HEK293 (cell line): ENCODE data around the gene GDPD5.

ENCODE experiments used
- HOXA7 ChIP-seq: sonication (generic); formaldehyde crosslinking; IDR thresholded peaks from 2 replicates; pipeline ENCODE4 v1.8.1; 2022; ENCODE audit warnings: missing genetic modification reagents, borderline replicate concordance
- KLF1 ChIP-seq: fragments of 450-650 bp; formaldehyde crosslinking; IDR thresholded peaks from 2 replicates; pipeline ENCODE4 v1.5.1; 2016; ENCODE audit warnings: missing biosample characterization, missing genetic modification characterization
- KLF8 ChIP-seq: fragments of 450-650 bp; formaldehyde crosslinking; IDR thresholded peaks from 2 replicates; pipeline ENCODE4 v1.5.1; 2016; ENCODE audit warnings: missing biosample characterization, missing genetic modification characterization
- ZBTB1 ChIP-seq: fragments of 450-650 bp; formaldehyde crosslinking; IDR thresholded peaks from 2 replicates; pipeline ENCODE4 v1.5.1; 2016; ENCODE audit warnings: missing biosample characterization, missing genetic modification characterization
- ZBTB20 ChIP-seq: fragments of 450-650 bp; formaldehyde crosslinking; IDR thresholded peaks from 2 replicates; pipeline ENCODE4 v1.5.1; 2016; ENCODE audit warnings: missing biosample characterization, missing genetic modification characterization
- ZBTB7A ChIP-seq: fragments of 450-650 bp; formaldehyde crosslinking; IDR thresholded peaks from 2 replicates; pipeline ENCODE4 v1.5.1; 2016; ENCODE audit warnings: low read depth, missing biosample characterization, missing genetic modification characterization
- ZNF239 ChIP-seq: fragments of 450-650 bp; formaldehyde crosslinking; IDR thresholded peaks from 2 replicates; pipeline ENCODE4 v1.5.1; 2016; ENCODE audit warnings: missing biosample characterization, missing genetic modification characterization
- ZNF302 ChIP-seq: fragments of 450-650 bp; formaldehyde crosslinking; IDR thresholded peaks from 2 replicates; pipeline ENCODE4 v1.5.1; 2016; ENCODE audit warnings: missing biosample characterization, missing genetic modification characterization, low read depth
- ZNF473 ChIP-seq: fragments of 450-650 bp; formaldehyde crosslinking; IDR thresholded peaks from 2 replicates; pipeline ENCODE4 v1.5.1; 2017; ENCODE audit warnings: missing biosample characterization, missing genetic modification characterization
- ZNF514 ChIP-seq: fragments of 450-650 bp; formaldehyde crosslinking; IDR thresholded peaks from 2 replicates; pipeline ENCODE4 v1.5.1; 2016; ENCODE audit warnings: missing biosample characterization, missing genetic modification characterization
- ZNF658 ChIP-seq: fragments of 450-650 bp; formaldehyde crosslinking; IDR thresholded peaks from 2 replicates; pipeline ENCODE4; 2016; ENCODE audit warnings: missing biosample characterization, missing genetic modification characterization
- ZNF776 ChIP-seq: fragments of 450-650 bp; formaldehyde crosslinking; IDR thresholded peaks from 2 replicates; pipeline ENCODE4 v1.5.0; 2017; ENCODE audit warnings: missing biosample characterization, missing genetic modification characterization, borderline replicate concordance
- TF ChIP-seq, protein P1 (sequence below): fragments of 450-650 bp; formaldehyde crosslinking; IDR thresholded peaks from 2 replicates; pipeline ENCODE4 v1.5.1; 2016; ENCODE audit warnings: missing biosample characterization, missing genetic modification characterization, low read depth
- TF ChIP-seq, protein P2 (sequence below): fragments of 450-650 bp; formaldehyde crosslinking; IDR thresholded peaks from 2 replicates; pipeline ENCODE4 v1.5.1; 2016; ENCODE audit warnings: missing biosample characterization, missing genetic modification characterization
- TF ChIP-seq, protein P3 (sequence below): fragments of 450-650 bp; formaldehyde crosslinking; IDR thresholded peaks from 2 replicates; pipeline ENCODE4 v1.5.1; 2016; ENCODE audit warnings: missing biosample characterization, missing genetic modification characterization
- TF ChIP-seq, protein P4 (sequence below): fragments of 450-650 bp; formaldehyde crosslinking; IDR thresholded peaks from 2 replicates; pipeline ENCODE4 v1.5.1; 2016; ENCODE audit warnings: missing biosample characterization, missing genetic modification characterization
- TF ChIP-seq, protein P5 (sequence below): fragments of 450-650 bp; formaldehyde crosslinking; optimal IDR thresholded peaks from 2 replicates; pipeline ENCODE3; 2016; ENCODE audit warnings: missing biosample characterization, mild to moderate bottlenecking, missing genetic modification characterization
- TF ChIP-seq, protein P6 (sequence below): fragments of 450-650 bp; formaldehyde crosslinking; conservative IDR thresholded peaks from 2 replicates; pipeline ENCODE4 v1.5.1; 2016; ENCODE audit warnings: low read depth, missing biosample characterization, missing genetic modification characterization
- TF ChIP-seq, protein P7 (sequence below): fragments of 450-650 bp; formaldehyde crosslinking; IDR thresholded peaks from 2 replicates; pipeline ENCODE4 v1.5.1; 2017; ENCODE audit warnings: missing biosample characterization, missing genetic modification characterization
- TF ChIP-seq, protein P8 (sequence below): fragments of 450-650 bp; formaldehyde crosslinking; IDR thresholded peaks from 2 replicates; pipeline ENCODE4 v1.5.0; 2017; ENCODE audit warnings: missing biosample characterization, missing genetic modification characterization, borderline replicate concordance
- TF ChIP-seq, protein P9 (sequence below): fragments of 450-650 bp; formaldehyde crosslinking; IDR thresholded peaks from 2 replicates; pipeline ENCODE4 v1.5.1; 2016; ENCODE audit warnings: missing biosample characterization, missing genetic modification characterization, borderline replicate concordance

Gene GDPD5

DNA sequence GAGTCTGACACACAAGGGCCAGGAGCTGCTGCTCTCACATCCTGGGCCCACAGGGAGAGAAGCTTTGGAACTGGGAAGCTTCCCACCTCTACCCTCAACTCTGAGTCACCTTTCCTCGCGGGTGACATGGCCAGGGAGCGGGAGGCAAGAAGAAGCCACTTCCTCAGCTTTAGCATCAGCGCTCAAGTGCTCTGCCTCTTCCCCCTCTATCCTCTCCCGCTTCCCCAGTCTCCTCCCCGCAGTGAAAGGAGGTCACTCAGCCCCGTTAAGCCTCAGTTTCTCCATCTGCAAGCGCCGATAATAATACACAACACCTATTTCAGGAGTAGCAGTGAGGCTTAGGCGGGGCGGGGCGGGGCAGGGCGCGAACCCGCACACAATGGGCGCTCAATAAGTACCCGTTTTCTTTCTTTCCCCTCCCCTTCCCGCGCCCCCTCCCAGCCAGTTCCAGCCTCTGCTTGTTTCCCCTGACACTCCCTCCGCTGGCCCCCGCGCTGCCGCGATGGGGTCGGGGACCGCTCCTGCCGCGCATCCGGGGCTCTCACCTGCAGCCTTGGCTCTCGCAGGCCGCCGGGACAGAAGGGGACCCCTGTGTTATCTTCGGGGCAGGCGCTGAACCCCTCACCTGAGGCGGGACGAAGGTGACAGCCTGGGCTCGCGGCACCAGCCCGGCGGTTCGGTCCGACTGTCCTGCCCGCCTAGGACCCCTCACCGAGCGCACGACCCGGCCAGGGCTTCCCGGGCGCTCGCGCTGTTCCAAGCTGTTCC, 892 bp downstream of the GDPD5 start (continued):
- TF ChIP-seq, protein P1, sequence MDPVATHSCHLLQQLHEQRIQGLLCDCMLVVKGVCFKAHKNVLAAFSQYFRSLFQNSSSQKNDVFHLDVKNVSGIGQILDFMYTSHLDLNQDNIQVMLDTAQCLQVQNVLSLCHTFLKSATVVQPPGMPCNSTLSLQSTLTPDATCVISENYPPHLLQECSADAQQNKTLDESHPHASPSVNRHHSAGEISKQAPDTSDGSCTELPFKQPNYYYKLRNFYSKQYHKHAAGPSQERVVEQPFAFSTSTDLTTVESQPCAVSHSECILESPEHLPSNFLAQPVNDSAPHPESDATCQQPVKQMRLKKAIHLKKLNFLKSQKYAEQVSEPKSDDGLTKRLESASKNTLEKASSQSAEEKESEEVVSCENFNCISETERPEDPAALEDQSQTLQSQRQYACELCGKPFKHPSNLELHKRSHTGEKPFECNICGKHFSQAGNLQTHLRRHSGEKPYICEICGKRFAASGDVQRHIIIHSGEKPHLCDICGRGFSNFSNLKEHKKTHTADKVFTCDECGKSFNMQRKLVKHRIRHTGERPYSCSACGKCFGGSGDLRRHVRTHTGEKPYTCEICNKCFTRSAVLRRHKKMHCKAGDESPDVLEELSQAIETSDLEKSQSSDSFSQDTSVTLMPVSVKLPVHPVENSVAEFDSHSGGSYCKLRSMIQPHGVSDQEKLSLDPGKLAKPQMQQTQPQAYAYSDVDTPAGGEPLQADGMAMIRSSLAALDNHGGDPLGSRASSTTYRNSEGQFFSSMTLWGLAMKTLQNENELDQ (tag by site-specific recombination), result no peak
- no peak for TF ChIP-seq ZBTB1 (tag by site-specific recombination)
- TF ChIP-seq ZNF658 (tag by site-specific recombination), result no peak
- TF ChIP-seq KLF8 (tag by site-specific recombination), result no peak; the same call in 1 of the 2 replicates
- TF ChIP-seq, protein P2, sequence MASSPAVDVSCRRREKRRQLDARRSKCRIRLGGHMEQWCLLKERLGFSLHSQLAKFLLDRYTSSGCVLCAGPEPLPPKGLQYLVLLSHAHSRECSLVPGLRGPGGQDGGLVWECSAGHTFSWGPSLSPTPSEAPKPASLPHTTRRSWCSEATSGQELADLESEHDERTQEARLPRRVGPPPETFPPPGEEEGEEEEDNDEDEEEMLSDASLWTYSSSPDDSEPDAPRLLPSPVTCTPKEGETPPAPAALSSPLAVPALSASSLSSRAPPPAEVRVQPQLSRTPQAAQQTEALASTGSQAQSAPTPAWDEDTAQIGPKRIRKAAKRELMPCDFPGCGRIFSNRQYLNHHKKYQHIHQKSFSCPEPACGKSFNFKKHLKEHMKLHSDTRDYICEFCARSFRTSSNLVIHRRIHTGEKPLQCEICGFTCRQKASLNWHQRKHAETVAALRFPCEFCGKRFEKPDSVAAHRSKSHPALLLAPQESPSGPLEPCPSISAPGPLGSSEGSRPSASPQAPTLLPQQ (tag by site-specific recombination), result 0 out of 2 replicates have a peak, but pooled peaks have one; percentile 20
- TF ChIP-seq, protein P3, sequence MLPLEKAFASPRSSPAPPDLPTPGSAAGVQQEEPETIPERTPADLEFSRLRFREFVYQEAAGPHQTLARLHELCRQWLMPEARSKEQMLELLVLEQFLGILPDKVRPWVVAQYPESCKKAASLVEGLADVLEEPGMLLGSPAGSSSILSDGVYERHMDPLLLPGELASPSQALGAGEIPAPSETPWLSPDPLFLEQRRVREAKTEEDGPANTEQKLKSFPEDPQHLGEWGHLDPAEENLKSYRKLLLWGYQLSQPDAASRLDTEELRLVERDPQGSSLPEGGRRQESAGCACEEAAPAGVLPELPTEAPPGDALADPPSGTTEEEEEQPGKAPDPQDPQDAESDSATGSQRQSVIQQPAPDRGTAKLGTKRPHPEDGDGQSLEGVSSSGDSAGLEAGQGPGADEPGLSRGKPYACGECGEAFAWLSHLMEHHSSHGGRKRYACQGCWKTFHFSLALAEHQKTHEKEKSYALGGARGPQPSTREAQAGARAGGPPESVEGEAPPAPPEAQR (tag by site-specific recombination), result no peak
- TF ChIP-seq ZNF776 (tag by site-specific recombination), result no peak
- TF ChIP-seq ZNF239 (tag by site-specific recombination), result no peak
- peak; percentile 64 for TF ChIP-seq ZBTB20 (tag by site-specific recombination)
- TF ChIP-seq, protein P4, sequence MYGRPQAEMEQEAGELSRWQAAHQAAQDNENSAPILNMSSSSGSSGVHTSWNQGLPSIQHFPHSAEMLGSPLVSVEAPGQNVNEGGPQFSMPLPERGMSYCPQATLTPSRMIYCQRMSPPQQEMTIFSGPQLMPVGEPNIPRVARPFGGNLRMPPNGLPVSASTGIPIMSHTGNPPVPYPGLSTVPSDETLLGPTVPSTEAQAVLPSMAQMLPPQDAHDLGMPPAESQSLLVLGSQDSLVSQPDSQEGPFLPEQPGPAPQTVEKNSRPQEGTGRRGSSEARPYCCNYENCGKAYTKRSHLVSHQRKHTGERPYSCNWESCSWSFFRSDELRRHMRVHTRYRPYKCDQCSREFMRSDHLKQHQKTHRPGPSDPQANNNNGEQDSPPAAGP (tag by site-specific recombination), result no peak
- TF ChIP-seq, protein P5, sequence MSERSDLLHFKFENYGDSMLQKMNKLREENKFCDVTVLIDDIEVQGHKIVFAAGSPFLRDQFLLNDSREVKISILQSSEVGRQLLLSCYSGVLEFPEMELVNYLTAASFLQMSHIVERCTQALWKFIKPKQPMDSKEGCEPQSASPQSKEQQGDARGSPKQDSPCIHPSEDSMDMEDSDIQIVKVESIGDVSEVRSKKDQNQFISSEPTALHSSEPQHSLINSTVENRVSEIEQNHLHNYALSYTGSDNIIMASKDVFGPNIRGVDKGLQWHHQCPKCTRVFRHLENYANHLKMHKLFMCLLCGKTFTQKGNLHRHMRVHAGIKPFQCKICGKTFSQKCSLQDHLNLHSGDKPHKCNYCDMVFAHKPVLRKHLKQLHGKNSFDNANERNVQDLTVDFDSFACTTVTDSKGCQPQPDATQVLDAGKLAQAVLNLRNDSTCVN (tag by site-specific recombination), result peak; percentile 45
- TF ChIP-seq, protein P6, sequence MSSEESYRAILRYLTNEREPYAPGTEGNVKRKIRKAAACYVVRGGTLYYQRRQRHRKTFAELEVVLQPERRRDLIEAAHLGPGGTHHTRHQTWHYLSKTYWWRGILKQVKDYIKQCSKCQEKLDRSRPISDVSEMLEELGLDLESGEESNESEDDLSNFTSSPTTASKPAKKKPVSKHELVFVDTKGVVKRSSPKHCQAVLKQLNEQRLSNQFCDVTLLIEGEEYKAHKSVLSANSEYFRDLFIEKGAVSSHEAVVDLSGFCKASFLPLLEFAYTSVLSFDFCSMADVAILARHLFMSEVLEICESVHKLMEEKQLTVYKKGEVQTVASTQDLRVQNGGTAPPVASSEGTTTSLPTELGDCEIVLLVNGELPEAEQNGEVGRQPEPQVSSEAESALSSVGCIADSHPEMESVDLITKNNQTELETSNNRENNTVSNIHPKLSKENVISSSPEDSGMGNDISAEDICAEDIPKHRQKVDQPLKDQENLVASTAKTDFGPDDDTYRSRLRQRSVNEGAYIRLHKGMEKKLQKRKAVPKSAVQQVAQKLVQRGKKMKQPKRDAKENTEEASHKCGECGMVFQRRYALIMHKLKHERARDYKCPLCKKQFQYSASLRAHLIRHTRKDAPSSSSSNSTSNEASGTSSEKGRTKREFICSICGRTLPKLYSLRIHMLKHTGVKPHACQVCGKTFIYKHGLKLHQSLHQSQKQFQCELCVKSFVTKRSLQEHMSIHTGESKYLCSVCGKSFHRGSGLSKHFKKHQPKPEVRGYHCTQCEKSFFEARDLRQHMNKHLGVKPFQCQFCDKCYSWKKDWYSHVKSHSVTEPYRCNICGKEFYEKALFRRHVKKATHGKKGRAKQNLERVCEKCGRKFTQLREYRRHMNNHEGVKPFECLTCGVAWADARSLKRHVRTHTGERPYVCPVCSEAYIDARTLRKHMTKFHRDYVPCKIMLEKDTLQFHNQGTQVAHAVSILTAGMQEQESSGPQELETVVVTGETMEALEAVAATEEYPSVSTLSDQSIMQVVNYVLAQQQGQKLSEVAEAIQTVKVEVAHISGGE (tag by site-specific recombination), result no peak
- TF ChIP-seq ZNF302 (tag by site-specific recombination), result no peak
- TF ChIP-seq KLF1 (tag by site-specific recombination), result peak; percentile 73
- no peak for TF ChIP-seq ZNF514 (tag by site-specific recombination)
- TF ChIP-seq, protein P7, sequence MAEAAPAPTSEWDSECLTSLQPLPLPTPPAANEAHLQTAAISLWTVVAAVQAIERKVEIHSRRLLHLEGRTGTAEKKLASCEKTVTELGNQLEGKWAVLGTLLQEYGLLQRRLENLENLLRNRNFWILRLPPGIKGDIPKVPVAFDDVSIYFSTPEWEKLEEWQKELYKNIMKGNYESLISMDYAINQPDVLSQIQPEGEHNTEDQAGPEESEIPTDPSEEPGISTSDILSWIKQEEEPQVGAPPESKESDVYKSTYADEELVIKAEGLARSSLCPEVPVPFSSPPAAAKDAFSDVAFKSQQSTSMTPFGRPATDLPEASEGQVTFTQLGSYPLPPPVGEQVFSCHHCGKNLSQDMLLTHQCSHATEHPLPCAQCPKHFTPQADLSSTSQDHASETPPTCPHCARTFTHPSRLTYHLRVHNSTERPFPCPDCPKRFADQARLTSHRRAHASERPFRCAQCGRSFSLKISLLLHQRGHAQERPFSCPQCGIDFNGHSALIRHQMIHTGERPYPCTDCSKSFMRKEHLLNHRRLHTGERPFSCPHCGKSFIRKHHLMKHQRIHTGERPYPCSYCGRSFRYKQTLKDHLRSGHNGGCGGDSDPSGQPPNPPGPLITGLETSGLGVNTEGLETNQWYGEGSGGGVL (tag by site-specific recombination), result peak; percentile 48
- no peak for TF ChIP-seq ZNF473
- TF ChIP-seq, protein P8, sequence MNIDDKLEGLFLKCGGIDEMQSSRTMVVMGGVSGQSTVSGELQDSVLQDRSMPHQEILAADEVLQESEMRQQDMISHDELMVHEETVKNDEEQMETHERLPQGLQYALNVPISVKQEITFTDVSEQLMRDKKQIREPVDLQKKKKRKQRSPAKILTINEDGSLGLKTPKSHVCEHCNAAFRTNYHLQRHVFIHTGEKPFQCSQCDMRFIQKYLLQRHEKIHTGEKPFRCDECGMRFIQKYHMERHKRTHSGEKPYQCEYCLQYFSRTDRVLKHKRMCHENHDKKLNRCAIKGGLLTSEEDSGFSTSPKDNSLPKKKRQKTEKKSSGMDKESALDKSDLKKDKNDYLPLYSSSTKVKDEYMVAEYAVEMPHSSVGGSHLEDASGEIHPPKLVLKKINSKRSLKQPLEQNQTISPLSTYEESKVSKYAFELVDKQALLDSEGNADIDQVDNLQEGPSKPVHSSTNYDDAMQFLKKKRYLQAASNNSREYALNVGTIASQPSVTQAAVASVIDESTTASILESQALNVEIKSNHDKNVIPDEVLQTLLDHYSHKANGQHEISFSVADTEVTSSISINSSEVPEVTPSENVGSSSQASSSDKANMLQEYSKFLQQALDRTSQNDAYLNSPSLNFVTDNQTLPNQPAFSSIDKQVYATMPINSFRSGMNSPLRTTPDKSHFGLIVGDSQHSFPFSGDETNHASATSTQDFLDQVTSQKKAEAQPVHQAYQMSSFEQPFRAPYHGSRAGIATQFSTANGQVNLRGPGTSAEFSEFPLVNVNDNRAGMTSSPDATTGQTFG (tag by site-specific recombination), result no peak
- TF ChIP-seq, protein P9, sequence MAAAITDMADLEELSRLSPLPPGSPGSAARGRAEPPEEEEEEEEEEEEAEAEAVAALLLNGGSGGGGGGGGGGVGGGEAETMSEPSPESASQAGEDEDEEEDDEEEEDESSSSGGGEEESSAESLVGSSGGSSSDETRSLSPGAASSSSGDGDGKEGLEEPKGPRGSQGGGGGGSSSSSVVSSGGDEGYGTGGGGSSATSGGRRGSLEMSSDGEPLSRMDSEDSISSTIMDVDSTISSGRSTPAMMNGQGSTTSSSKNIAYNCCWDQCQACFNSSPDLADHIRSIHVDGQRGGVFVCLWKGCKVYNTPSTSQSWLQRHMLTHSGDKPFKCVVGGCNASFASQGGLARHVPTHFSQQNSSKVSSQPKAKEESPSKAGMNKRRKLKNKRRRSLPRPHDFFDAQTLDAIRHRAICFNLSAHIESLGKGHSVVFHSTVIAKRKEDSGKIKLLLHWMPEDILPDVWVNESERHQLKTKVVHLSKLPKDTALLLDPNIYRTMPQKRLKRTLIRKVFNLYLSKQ (tag by site-specific recombination), result no peak
- TF ChIP-seq ZBTB7A, result no peak
- TF ChIP-seq HOXA7 (CRISPR knock-in tag), result no peak
